PFSK-1 (cell line): Measurements from ENCODE around the gene THOP1.

Source experiments
- FOXP2 ChIP-seq: optimal IDR thresholded peaks from 2 replicates; pipeline ENCODE3; 2011; ENCODE audit warnings: borderline replicate concordance, control low read depth, inconsistent platforms; ENCODE audit not compliant: insufficient read depth; ENCODE audit errors: extremely low read length, extremely low read depth
- POLR2AphosphoS5 ChIP-seq: IDR thresholded peaks from 2 replicates; pipeline ENCODE4 v1.6.1; 2012; ENCODE audit warnings: low read depth, mild to moderate bottlenecking, control low read depth, low read length, moderate library complexity
- SIN3A ChIP-seq: IDR thresholded peaks from 2 replicates; pipeline ENCODE4 v1.6.1; 2012; ENCODE audit warnings: mild to moderate bottlenecking, low read length, moderate library complexity, borderline replicate concordance; ENCODE audit not compliant: insufficient read depth
- TAF1 ChIP-seq: IDR thresholded peaks from 2 replicates; pipeline ENCODE4 v1.6.1; 2012; ENCODE audit warnings: low read length, control low read depth, borderline replicate concordance; ENCODE audit not compliant: insufficient read depth
- TF ChIP-seq, protein P1 (sequence below), 2 experiments: IDR thresholded peaks; 2 replicates each; pipeline versions ENCODE4 v1.6.1 to v1.8.0; 2011 to 2012; ENCODE audit warnings: low read depth in 2 of 2, low read length in 2 of 2, control low read depth in 1 of 2, inconsistent platforms in 1 of 2, mild to moderate bottlenecking in 1 of 2, moderate library complexity in 1 of 2; ENCODE audit not compliant: insufficient read depth in 1 of 2

- TF ChIP-seq FOXP2, result peak; percentile 88
- TF ChIP-seq POLR2AphosphoS5, result peak; percentile 91
- peak; percentile 80; the same call in 1 of the 2 replicates for TF ChIP-seq TAF1
- TF ChIP-seq, protein P1, sequence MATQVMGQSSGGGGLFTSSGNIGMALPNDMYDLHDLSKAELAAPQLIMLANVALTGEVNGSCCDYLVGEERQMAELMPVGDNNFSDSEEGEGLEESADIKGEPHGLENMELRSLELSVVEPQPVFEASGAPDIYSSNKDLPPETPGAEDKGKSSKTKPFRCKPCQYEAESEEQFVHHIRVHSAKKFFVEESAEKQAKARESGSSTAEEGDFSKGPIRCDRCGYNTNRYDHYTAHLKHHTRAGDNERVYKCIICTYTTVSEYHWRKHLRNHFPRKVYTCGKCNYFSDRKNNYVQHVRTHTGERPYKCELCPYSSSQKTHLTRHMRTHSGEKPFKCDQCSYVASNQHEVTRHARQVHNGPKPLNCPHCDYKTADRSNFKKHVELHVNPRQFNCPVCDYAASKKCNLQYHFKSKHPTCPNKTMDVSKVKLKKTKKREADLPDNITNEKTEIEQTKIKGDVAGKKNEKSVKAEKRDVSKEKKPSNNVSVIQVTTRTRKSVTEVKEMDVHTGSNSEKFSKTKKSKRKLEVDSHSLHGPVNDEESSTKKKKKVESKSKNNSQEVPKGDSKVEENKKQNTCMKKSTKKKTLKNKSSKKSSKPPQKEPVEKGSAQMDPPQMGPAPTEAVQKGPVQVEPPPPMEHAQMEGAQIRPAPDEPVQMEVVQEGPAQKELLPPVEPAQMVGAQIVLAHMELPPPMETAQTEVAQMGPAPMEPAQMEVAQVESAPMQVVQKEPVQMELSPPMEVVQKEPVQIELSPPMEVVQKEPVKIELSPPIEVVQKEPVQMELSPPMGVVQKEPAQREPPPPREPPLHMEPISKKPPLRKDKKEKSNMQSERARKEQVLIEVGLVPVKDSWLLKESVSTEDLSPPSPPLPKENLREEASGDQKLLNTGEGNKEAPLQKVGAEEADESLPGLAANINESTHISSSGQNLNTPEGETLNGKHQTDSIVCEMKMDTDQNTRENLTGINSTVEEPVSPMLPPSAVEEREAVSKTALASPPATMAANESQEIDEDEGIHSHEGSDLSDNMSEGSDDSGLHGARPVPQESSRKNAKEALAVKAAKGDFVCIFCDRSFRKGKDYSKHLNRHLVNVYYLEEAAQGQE (IDR thresholded peaks at IDR 0.05; ENCODE audit: insufficient read depth in 1 of 2, low read depth in 2 of 2, low read length in 2 of 2), result 0 out of 4 replicates have a peak, but pooled peaks of 1 of the 2 experiments have one; percentile 11
- no peak for TF ChIP-seq SIN3A
Observed at GRCh38 chr19:2782936-2783780, 2.1 kb upstream of the THOP1 start, which contains the start of gene SGTA.
